ENCODE results near the gene DDHD1. TPM values are rescaled to one million over a fixed set of nuclear protein-coding genes. Genes with fewer than 3 reads are reported as not detected.

Gene DDHD1
- total RNA-seq, 1 experiment from 2014 or later = 10.6 TPM

DNA sequence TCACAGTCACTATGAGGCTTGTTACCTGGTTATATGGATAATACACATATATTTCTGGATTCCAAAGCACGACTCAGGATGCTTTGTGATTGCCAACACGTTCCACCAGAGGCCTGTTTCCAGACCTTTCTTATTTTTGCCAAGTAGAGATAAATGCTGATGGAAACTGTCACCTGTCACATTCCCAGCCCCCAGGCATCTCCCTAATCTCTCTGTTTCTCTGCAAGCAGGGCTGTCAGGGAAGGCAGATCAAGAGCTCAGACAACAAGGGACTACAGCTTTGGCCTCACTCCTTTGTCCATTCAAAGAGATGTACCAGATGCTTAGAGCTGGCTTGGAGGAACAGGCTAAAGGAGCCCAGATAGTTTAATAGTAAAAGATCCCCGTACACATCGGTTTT, 21.8 kb upstream of the DDHD1 start:
- DNase-seq (ENCODE audit: low read depth, low spot score) (no peak), ATAC-seq (no peak)
- in situ Hi-C loops (cut with HindIII; ENCODE audit: low pct_unique_long_range_greater_than_20kb, low sequenced_read_pairs) (no loop called here), intact Hi-C loops (cut with micrococcal nuclease; ENCODE audit: unreplicated experiment) (no loop called here)
- no peaks in the 10 kb centered on the region for H3K4me1 ChIP-seq (ENCODE audit: control insufficient read depth, insufficient read depth, low read length)
- POLR2A ChIA-PET = no interaction called here
- no peaks in the 10 kb centered on the region for H3K9me3 ChIP-seq (ENCODE audit: control insufficient read depth, insufficient read depth, low read depth, low read length)
- H3K27me3 ChIP-seq (ENCODE audit: control insufficient read depth, insufficient read depth, low read length) = no peaks in the 10 kb centered on the region; the same call in 1 of the 2 replicates
- no TSS peak for BruUV-seq (replicated peaks)
- H3K36me3 ChIP-seq (ENCODE audit: control insufficient read depth, insufficient read depth, low read length) = no peaks in the 10 kb centered on the region
- TF ChIP-seq, protein P1, sequence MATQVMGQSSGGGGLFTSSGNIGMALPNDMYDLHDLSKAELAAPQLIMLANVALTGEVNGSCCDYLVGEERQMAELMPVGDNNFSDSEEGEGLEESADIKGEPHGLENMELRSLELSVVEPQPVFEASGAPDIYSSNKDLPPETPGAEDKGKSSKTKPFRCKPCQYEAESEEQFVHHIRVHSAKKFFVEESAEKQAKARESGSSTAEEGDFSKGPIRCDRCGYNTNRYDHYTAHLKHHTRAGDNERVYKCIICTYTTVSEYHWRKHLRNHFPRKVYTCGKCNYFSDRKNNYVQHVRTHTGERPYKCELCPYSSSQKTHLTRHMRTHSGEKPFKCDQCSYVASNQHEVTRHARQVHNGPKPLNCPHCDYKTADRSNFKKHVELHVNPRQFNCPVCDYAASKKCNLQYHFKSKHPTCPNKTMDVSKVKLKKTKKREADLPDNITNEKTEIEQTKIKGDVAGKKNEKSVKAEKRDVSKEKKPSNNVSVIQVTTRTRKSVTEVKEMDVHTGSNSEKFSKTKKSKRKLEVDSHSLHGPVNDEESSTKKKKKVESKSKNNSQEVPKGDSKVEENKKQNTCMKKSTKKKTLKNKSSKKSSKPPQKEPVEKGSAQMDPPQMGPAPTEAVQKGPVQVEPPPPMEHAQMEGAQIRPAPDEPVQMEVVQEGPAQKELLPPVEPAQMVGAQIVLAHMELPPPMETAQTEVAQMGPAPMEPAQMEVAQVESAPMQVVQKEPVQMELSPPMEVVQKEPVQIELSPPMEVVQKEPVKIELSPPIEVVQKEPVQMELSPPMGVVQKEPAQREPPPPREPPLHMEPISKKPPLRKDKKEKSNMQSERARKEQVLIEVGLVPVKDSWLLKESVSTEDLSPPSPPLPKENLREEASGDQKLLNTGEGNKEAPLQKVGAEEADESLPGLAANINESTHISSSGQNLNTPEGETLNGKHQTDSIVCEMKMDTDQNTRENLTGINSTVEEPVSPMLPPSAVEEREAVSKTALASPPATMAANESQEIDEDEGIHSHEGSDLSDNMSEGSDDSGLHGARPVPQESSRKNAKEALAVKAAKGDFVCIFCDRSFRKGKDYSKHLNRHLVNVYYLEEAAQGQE (IDR thresholded peaks at IDR 0.05; ENCODE audit: insufficient read depth in 1 of 2, low read depth in 2 of 2, low read length in 1 of 2) = no peak
- no peak for TF ChIP-seq POLR2AphosphoS5 (IDR thresholded peaks at IDR 0.05; ENCODE audit: low read depth, low read length)
- no peak for TF ChIP-seq TCF7L2 (IDR thresholded peaks at IDR 0.05; ENCODE audit: low read depth, low read length)
- no peak for TF ChIP-seq SIN3A (IDR thresholded peaks at IDR 0.05; ENCODE audit: borderline replicate concordance, insufficient read depth, low read depth, low read length)
- TF ChIP-seq, protein P2, sequence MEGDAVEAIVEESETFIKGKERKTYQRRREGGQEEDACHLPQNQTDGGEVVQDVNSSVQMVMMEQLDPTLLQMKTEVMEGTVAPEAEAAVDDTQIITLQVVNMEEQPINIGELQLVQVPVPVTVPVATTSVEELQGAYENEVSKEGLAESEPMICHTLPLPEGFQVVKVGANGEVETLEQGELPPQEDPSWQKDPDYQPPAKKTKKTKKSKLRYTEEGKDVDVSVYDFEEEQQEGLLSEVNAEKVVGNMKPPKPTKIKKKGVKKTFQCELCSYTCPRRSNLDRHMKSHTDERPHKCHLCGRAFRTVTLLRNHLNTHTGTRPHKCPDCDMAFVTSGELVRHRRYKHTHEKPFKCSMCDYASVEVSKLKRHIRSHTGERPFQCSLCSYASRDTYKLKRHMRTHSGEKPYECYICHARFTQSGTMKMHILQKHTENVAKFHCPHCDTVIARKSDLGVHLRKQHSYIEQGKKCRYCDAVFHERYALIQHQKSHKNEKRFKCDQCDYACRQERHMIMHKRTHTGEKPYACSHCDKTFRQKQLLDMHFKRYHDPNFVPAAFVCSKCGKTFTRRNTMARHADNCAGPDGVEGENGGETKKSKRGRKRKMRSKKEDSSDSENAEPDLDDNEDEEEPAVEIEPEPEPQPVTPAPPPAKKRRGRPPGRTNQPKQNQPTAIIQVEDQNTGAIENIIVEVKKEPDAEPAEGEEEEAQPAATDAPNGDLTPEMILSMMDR (IDR thresholded peaks at IDR 0.05) = no peak
- H3K4me3 ChIP-seq (ENCODE audit: low read depth in 2 of 2, low read length in 2 of 2) = no peak overlapping the region
- CTCF ChIA-PET = no interaction called here
- no peak overlapping the region for H3K27ac ChIP-seq (ENCODE audit: low read length)

GRCh38 chr14:53168786-53169185, 15.7 kb upstream of the DDHD1 start:
- no TSS peak for BruUV-seq (replicated peaks)
- no peaks in the 10 kb centered on the region for H3K4me1 ChIP-seq (ENCODE audit: control insufficient read depth, insufficient read depth, low read length)
- H3K4me3 ChIP-seq (ENCODE audit: low read depth in 2 of 2, low read length in 2 of 2) = no peak overlapping the region
- CTCF ChIA-PET = no interaction called here
- POLR2A ChIA-PET = no interaction called here
- H3K9me3 ChIP-seq (ENCODE audit: control insufficient read depth, insufficient read depth, low read depth, low read length) = no peaks in the 10 kb centered on the region
- H3K27me3 ChIP-seq (ENCODE audit: control insufficient read depth, insufficient read depth, low read length) = no peaks in the 10 kb centered on the region
- intact Hi-C loops (cut with micrococcal nuclease; ENCODE audit: unreplicated experiment) = no loop called here
- ATAC-seq (no peak), DNase-seq (ENCODE audit: low read depth, low spot score) (no peak)
- H3K36me3 ChIP-seq (ENCODE audit: control insufficient read depth, insufficient read depth, low read length) = no peaks in the 10 kb centered on the region
- no peak for TF ChIP-seq SIN3A (IDR thresholded peaks at IDR 0.05; ENCODE audit: borderline replicate concordance, insufficient read depth, low read depth, low read length)
- TF ChIP-seq, protein P2 (IDR thresholded peaks at IDR 0.05) = no peak
- TF ChIP-seq, protein P1 (IDR thresholded peaks at IDR 0.05; ENCODE audit: insufficient read depth in 1 of 2, low read depth in 2 of 2, low read length in 1 of 2) = no peak
- no peak for TF ChIP-seq POLR2AphosphoS5 (IDR thresholded peaks at IDR 0.05; ENCODE audit: low read depth, low read length)
- no peak for TF ChIP-seq TCF7L2 (IDR thresholded peaks at IDR 0.05; ENCODE audit: low read depth, low read length)
- H3K27ac ChIP-seq (ENCODE audit: low read length) = no peak overlapping the region
- in situ Hi-C loops (cut with HindIII; ENCODE audit: low pct_unique_long_range_greater_than_20kb, low sequenced_read_pairs) = no loop called here
